Stimulated activated CD4-positive, alpha-beta T cell treated with anti-CD3 and anti-CD28 coated beads, Interleukin-4, amount 100 ng/mL, for 24 hours (primary cell): ENCODE data around the gene OVCH1.
"Not testable (repeated sequence)": the region's sequence is repeated elsewhere in the genome, so short reads cannot be mapped to it uniquely, and the experiment has no call there.

Experiments used
- DNase-seq: peaks from one replicate; pipeline ENCODE4 v3.0.0-alpha.2; 2020

OVCH1 gene

GRCh38 chr12:29486972-29487371 is 10.5 kb downstream of the OVCH1 start:
- DNase-seq: no peak

DNA sequence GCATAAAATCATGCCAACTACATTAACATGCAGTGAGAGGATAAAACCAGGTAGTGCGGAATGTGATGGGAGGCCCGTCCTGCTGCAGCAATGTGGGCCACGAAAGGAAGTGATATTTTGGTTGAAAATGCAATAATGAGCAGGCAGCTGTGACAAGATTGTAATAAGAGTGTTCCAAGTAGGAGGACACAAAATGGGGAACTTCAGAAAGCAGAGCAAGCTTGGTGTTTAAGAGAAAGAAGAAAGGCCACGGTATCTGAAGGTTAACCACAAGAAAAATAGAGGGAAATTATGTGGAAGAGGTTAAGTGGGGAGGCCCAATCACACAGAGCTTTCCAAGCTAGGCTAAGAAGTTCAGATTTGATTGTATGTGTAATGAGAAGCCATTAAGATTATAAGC is 34.3 kb downstream of the OVCH1 start:
- no peak for DNase-seq

DNA sequence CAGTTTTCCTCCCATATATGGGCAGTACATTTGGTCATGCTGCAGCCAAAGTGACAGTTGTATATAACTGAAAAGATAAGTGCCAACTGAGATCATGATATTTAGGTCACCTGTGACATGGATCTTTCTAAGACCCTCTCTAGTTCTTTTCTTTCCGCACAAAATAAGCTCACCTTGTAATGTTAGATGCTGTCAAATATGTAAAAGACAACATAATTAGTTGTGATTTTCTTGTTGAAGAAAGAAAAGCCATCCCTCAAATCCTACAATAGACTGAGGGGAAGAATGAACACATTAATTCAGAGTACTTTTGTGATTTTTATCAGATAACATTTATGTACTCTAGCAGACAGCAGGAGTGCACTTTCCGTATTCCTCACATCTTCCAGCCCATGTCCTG is 37.4 kb downstream of the OVCH1 start:
- no peak for DNase-seq

- no peak for DNase-seq
Observed at GRCh38 chr12:29455087-29455486, 42.4 kb downstream of the OVCH1 start.

GRCh38 chr12:29451888-29452287 is 45.6 kb downstream of the OVCH1 start:
- DNase-seq: no peak

GRCh38 chr12:29448157-29448556 is 49.3 kb downstream of the OVCH1 start:
- no peak for DNase-seq

DNA sequence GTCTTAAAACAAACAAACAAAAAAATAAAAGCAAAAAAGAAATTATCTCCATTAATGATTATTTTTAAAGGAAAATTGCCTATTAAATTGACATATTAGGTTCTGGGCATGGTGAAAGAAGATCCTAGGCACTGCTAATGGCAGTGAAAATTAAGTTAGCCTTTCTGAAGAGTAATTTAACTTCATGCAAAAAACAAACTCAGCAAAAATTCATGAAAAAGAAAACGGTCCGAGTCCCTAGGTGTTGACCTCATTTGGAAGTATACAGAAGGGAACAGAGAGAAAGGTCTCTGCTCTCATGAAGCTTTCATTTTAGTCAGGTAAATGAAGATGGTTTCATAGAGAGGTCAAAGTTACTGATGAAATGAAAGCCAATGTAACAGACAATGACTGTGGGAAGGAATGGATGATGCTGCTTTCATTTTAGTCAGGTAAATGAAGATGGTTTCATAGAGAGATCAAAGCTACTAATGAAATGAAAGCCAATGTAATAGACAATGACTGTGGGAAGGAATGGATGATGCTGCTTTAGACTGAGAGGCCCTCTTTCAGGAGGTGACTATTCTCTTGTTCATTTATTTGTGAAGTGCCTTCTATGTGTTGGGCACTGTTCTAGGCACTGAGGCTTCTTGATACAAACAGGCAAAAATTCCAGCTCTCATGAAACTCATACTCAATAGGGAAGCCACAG is 50.1 kb downstream of the OVCH1 start:
- no peak for DNase-seq

GRCh38 chr12:29439506-29439905 is 58.0 kb downstream of the OVCH1 start:
- DNase-seq: no peak

DNA sequence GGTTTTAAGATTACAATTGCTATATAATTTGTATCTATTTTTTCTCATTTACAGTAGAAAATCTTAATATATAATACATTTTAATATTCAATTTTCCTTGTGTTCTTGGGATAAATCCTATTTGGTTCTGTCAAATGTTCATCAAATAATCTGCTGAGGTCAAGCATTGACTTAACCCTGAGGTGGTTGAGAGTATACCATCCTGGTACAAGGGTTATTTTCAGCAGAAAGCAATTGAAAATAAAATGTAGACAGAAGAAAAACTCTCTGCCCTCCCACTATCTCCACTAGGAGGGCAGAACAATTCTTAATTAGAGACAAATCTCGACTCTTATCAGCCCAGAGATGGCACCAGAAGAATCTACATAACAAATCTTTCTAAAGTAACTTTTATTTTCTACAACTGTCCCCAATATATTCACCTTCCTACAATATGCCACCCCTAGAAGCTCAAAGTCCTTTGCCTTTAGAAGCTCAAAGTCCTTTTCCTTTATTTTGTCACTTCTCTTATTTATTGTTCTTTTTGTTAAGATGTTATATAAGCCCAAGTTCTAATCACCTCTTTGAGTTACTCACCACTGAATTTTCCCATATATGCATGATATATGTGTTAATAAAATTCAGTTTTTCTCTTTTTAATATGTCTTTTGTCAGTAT is 58.6 kb downstream of the OVCH1 start:
- no peak for DNase-seq

GRCh38 chr12:29437575-29437974 is 59.9 kb downstream of the OVCH1 start:
- no peak for DNase-seq

GRCh38 chr12:29436815-29437214 is 60.7 kb downstream of the OVCH1 start:
- DNase-seq: not testable (repeated sequence)

DNA sequence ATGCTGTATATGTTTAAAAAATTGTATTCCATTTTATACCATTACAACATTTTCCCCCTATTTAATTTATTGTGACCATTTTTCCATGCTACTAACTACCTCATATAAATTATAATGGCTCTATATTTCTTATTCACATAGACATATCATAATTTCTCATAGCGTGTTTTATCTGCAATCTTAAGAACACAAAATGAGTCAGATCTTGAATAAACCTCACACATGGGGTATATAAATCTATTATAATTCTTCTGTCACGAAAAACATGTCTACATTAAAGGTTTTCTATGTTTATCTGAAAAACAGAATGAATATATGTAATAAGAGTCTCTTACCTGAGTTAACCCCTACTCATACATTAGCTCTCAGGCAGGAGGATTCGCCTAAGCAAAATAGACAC is 66.0 kb downstream of the OVCH1 start:
- DNase-seq: no peak

DNA sequence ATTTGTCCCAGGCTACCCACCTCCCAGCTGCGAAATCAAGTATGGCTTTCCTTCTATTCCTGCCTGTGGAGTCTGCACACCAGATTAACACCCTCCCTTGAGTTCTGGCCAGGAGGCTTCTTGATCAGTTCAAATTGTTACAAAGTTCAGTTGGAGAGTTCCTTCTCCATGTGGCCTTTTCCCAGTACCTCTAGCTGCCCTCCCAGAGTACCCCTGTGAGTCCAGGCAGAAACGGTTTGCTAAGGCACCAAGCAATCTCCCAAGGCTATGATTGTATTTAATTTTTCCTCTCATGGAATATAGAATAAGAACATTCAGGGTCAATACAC is 66.8 kb downstream of the OVCH1 start:
- no peak for DNase-seq

DNA sequence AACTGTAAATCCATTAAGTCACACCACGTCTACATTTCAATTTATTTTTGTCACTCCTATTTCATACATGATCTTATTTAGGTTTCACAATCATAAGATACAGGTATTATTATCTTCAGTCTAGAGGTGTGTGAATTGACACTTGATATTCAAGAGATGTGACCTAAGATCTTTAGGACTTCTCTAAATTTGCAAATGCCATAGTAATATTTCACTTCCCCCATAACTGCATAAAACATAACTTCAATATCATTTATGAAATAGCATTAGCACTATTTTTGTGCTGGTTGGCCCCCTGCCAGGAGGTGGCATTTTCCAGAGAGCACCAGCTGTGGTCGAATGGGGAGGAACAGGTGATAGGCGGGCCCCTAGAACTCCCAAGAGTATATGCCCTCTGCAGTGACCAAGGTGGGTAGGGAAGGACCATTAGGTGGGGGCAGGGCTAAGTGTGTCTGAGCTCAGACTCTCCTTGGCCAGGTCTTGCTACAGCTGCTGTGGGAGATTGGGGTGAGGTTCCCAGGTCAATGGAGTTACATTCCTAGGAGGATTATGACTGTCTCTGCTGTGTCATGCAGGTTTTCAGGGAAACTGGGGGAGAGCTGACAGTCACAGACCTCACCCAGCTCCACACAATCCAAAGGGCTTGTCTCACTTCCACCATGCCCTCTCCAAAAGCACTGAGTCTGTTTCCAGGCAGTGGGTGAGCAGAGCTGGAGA is 67.3 kb downstream of the OVCH1 start:
- no peak for DNase-seq

GRCh38 chr12:29428633-29429032 is 68.9 kb downstream of the OVCH1 start:
- DNase-seq: no peak

GRCh38 chr12:29427964-29428363 is 69.5 kb downstream of the OVCH1 start:
- no peak for DNase-seq

GRCh38 chr12:29426498-29426897 is 71.0 kb downstream of the OVCH1 start:
- DNase-seq: no peak

- DNase-seq: no peak
Observed at GRCh38 chr12:29425722-29426121, 71.8 kb downstream of the OVCH1 start.

DNA sequence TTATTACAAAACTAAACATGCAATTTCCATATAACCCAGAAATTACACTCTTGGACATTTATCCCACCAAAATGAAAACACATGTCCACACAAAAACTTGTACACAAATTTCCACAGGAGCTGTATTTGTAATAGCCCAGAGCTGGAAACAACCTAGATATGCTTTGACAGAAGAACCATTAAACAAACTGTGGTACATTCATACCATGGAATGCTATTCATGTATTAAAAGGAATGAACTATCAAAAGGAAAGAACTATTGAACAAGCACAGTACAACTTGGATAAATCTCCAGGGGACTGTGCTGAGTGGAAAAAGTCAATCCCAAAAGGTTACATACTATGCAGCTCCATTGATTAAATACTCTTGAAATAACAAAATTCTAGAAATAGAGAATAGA is 80.7 kb downstream of the OVCH1 start:
- no peak for DNase-seq

- no peak for DNase-seq
Observed at GRCh38 chr12:29415111-29415510, 82.4 kb downstream of the OVCH1 start.

DNA sequence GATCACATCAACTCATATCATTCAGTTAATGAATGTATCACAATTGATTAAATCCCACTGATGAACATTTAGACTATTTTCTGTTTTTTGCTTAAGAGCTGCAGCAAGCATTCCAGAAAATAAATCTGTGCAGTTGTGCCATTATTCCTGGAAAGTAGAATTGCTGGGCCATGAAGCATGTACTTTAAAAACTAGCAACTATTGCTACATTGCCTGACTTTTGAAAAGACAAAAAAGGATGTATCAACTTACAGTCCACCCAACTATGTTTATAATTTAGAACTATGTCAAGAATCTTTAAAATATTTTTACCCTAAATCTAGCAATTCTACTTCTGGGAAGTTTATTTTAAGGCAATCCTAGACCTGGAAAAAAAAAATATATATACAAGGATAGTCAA is 83.1 kb downstream of the OVCH1 start:
- no peak for DNase-seq

DNA sequence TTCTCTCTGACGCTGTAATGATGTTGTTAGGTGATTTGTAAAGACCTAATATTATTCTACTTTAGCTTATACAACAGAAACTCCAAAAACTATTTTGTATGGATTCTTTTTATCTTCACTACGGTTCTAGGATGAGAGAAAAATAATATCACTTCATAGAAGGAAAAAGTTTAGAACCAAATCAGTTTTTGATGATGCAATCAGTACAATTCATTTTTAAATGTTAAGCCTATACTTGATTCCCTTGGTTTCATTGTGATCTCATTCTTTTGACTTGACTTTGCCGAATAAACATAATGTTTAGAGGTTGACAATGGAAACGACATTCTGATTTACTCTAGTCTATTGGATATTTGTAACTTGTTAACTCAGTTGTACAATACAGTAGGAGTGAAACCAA is 91.9 kb downstream of the OVCH1 start:
- no peak for DNase-seq

DNA sequence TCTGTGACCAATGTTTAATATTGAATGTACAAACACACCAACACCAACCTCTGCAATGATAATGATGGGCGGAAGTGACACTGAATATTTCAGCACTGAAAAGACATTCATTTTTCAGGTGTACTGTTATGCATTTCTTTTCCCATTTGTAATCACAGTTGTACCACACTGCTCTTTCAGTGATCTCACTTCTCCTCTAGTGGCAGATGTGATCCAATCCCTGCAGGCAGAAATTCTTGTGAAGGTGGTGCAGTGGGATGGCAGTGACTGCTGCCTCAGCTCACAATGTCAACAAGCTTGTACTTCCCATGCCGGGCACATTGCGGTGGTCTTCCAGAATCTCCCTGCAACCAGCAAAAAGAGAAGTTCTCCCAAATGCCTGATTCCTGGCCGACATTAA is 93.5 kb downstream of the OVCH1 start:
- DNase-seq: no peak

- DNase-seq: no peak
Observed at GRCh38 chr12:29402437-29402836, 95.0 kb downstream of the OVCH1 start.

GRCh38 chr12:29398495-29398894 is 99.0 kb downstream of the OVCH1 start:
- DNase-seq: no peak
